ENCODE results near the gene STK11IP. TPM values are rescaled to one million over a fixed set of nuclear protein-coding genes. Genes with fewer than 3 reads are reported as not detected.
A peak's percentile ranks its signal among the peaks of the same experiment; 100 is the strongest.

Gene STK11IP
- total and polyA plus RNA-seq, 2 donors (not counting 1 experiment from before 2014, with no cell fraction given): 46.8 to 55.6 TPM

GRCh38 chr2:219572237-219573001, 25.2 kb upstream of the STK11IP start, which contains the start of gene INHA:
Gene INHA, plus strand, starts transcription at chr2:219572310. Its CDS starts 65 bp downstream, at chr2:219572375.
- Histone ChIP-seq H3K27me3 (replicated peaks in 1 of 4; ENCODE audit: control extremely low read depth in 1 of 4, control insufficient read depth in 3 of 4, insufficient read depth in 4 of 4, low read length in 3 of 4) (peaks cover 0 to 39% (median 18%) of the 10 kb centered on the region in 4 experiments), H3K9ac (ENCODE audit: low read length) (no peak within 1 kb of the TSS), H3K9me3 (ENCODE audit: control extremely low read depth in 1 of 3, control insufficient read depth in 2 of 3, insufficient read depth in 1 of 3, low read length in 2 of 3) (peaks cover 0 to 4% (median 0%) of the 10 kb centered on the region in 3 donors), H3K4me1 (ENCODE audit: control insufficient read depth in 2 of 2, insufficient read depth in 2 of 2, low read length in 2 of 2) (peaks cover 4 to 12% of the 10 kb centered on the region in 2 donors), H3K79me2 (ENCODE audit: control insufficient read depth, insufficient read depth, low read length) (no peaks in the 10 kb centered on the region), H4K20me1 (ENCODE audit: control insufficient read depth, insufficient read depth, low read length, poor library complexity, severe bottlenecking) (no peaks in the 10 kb centered on the region), H3K4me3 (ENCODE audit: control extremely low read depth in 1 of 5, extremely low read depth in 1 of 5, insufficient read depth in 1 of 5, low read depth in 2 of 5, low read length in 4 of 5) (peak within 1 kb of the TSS in 3 of 5 experiments; percentile 18 to 46 (median 37)), H3K27ac (ENCODE audit: low read length in 2 of 2) (no peak within 1 kb of the TSS), H2AFZ (ENCODE audit: insufficient read depth, low read depth, low read length, poor library complexity, severe bottlenecking) (peak within 1 kb of the TSS; percentile 65), H3K4me2 (replicated peaks; ENCODE audit: low read depth, low read length, poor library complexity, severe bottlenecking) (peak within 1 kb of the TSS; percentile 79), H3K36me3 (replicated peaks in 1 of 2; ENCODE audit: control extremely low read depth in 1 of 2, control insufficient read depth in 1 of 2, extremely low read depth in 1 of 2, insufficient read depth in 2 of 2, low read length in 1 of 2) (no peaks in the 10 kb centered on the region)
- DNase-seq (no peak), ATAC-seq (ENCODE audit: low read depth) (no peak)
- intact Hi-C loops (cut with micrococcal nuclease): no loop called here
- peaks cover 56% of the 10 kb centered on the region for H3K27me3 Mint-ChIP-seq
- ChIA-PET POLR2A (no interaction called here), CTCF (no interaction called here)
- no peak within 1 kb of the TSS for H3K27ac Mint-ChIP-seq
- peak within 1 kb of the TSS; percentile 66 for H3K4me3 Mint-ChIP-seq
- TF ChIP-seq CTCF (IDR thresholded peaks at IDR 0.05): no peak
- no peak for TF ChIP-seq EZH2 (IDR thresholded peaks at IDR 0.05; ENCODE audit: borderline replicate concordance, insufficient read depth, low read depth, low read length, poor library complexity, severe bottlenecking)
- WGBS (ENCODE audit: insufficient coverage): 93% methylated on average over 9 of the region's 13 CpGs
- peaks cover 6% of the 10 kb centered on the region for H3K4me1 Mint-ChIP-seq
- no peaks in the 10 kb centered on the region for H3K9me3 Mint-ChIP-seq (ENCODE audit: insufficient read depth)

GRCh38 chr2:219573166-219573565, 24.5 kb upstream of the STK11IP start:
- Histone ChIP-seq H3K4me3 (ENCODE audit: control extremely low read depth in 1 of 5, extremely low read depth in 1 of 5, insufficient read depth in 1 of 5, low read depth in 2 of 5, low read length in 4 of 5) (no peak overlapping the region), H2AFZ (ENCODE audit: insufficient read depth, low read depth, low read length, poor library complexity, severe bottlenecking) (no peak overlapping the region), H3K27ac (ENCODE audit: low read length in 2 of 2) (no peak overlapping the region), H3K4me2 (replicated peaks; ENCODE audit: low read depth, low read length, poor library complexity, severe bottlenecking) (no peak overlapping the region), H3K4me1 (ENCODE audit: control insufficient read depth in 2 of 2, insufficient read depth in 2 of 2, low read length in 2 of 2) (peaks cover 4 to 12% of the 10 kb centered on the region in 2 donors), H4K20me1 (ENCODE audit: control insufficient read depth, insufficient read depth, low read length, poor library complexity, severe bottlenecking) (no peaks in the 10 kb centered on the region), H3K36me3 (replicated peaks in 1 of 2; ENCODE audit: control extremely low read depth in 1 of 2, control insufficient read depth in 1 of 2, extremely low read depth in 1 of 2, insufficient read depth in 2 of 2, low read length in 1 of 2) (no peaks in the 10 kb centered on the region), H3K9ac (ENCODE audit: low read length) (no peak overlapping the region), H3K27me3 (replicated peaks in 1 of 4; ENCODE audit: control extremely low read depth in 1 of 4, control insufficient read depth in 3 of 4, insufficient read depth in 4 of 4, low read length in 3 of 4) (peaks cover 0 to 43% (median 18%) of the 10 kb centered on the region in 4 experiments), H3K9me3 (ENCODE audit: control extremely low read depth in 1 of 3, control insufficient read depth in 2 of 3, insufficient read depth in 1 of 3, low read length in 2 of 3) (peaks cover 0 to 4% (median 0%) of the 10 kb centered on the region in 3 donors), H3K79me2 (ENCODE audit: control insufficient read depth, insufficient read depth, low read length) (no peaks in the 10 kb centered on the region)
- Mint-ChIP-seq H3K27ac (no peak overlapping the region), H3K4me3 (peak overlapping the region; percentile 19), H3K27me3 (peaks cover 54% of the 10 kb centered on the region), H3K9me3 (ENCODE audit: insufficient read depth) (no peaks in the 10 kb centered on the region), H3K4me1 (peaks cover 6% of the 10 kb centered on the region)
- DNase-seq: no peak
- CTCF ChIA-PET: no interaction called here
- ATAC-seq (ENCODE audit: low read depth): no peak
- TF ChIP-seq CTCF (IDR thresholded peaks at IDR 0.05) (no peak), EZH2 (IDR thresholded peaks at IDR 0.05; ENCODE audit: borderline replicate concordance, insufficient read depth, low read depth, low read length, poor library complexity, severe bottlenecking) (no peak)
- POLR2A ChIA-PET: no interaction called here
- intact Hi-C loops (cut with micrococcal nuclease): no loop called here
- 100% methylated on average over 2 of the region's 5 CpGs for WGBS (ENCODE audit: insufficient coverage)
